ENCODE results near the gene SH2D4B. TPM values are rescaled to one million over a fixed set of nuclear protein-coding genes. Genes with fewer than 3 reads are reported as not detected.

The SH2D4B gene
- total RNA-seq, 1 experiment from 2014 or later: 0.05 TPM

DNA sequence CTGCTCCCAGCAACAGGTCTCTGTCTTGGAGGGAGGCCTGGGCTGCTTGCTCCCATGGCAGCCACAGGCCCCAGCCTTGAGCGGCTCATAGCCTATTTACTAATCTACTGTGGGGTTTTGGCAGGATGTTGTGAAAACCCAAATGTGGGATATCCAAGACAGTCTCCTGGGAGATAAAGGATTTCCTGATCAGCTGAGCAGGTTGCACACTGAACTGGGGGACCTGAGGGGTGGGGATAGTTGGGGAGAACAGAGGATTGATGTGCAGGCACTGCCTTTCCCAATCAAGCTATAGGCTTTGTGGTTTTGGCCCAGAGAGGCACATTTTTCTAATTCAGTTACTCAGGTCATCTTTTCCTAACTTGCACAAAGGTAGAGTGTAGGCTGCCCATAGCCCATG is 92.6 kb downstream of the SH2D4B start:
- no peak for DNase-seq (ENCODE audit: low read depth)

DNA sequence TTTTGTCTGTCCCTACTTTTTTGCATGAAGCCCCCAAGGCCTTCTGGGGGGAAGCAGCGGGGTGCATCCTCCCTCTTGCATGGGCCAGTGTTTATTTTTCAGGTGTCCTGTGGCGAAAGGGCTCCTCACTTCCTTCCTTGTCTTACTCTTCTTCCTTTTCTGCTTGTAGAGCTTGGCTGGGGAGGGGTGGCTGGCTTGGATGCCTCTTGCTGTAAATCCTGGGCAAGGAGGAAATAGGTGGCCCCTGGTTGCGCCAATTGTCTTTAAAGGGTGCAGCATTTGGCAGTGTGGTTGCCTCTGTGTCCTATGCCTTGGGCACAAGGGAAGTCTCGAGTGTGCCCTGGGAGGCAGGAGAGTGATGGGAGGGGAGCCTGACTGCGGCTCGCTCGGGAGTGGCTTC is 95.0 kb downstream of the SH2D4B start:
- DNase-seq (ENCODE audit: low read depth): no peak

DNA sequence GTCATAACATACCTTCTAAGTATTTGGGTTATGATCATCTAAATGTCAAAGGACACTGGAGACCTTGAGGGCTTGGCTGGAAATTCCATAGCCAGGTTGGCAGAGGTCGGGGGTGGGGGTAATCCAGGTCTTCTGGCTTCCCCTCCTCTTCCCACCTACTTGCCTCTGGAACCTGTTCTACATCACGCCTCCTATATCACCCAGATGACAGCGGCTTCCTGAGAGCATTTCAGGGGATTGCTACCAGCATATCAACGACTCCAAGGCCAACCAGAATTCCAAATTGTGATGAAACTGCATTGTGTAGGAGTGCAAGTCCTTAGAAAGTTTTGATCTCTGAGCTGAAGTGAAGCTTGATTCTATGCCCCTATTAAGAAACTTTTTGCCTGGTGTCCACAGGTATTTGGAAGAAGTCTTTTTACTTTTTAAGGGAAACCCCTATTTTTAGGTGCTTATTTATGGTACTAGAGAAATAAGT is 95.7 kb downstream of the SH2D4B start:
- no peak for DNase-seq (ENCODE audit: low read depth)

DNA sequence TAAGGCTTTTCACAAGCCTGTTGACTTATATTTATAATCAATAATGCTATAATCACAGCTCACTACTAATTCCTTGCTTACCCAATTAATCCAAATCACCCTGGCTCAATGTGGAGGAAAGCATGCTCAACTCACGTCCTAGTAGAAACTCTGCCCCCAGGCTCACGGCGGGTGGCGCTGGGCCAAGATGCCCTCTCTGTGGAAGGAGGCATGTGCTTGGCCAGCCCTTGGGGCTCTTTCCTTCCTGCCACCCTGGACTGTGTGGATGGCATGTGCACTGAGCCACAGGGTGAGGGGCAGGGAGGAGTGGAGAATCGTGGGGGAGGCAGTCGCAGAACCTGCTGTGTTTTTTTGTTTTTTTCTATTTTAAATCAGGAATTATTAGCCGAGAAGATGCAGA is 96.2 kb downstream of the SH2D4B start:
- DNase-seq (ENCODE audit: low read depth): no peak

DNA sequence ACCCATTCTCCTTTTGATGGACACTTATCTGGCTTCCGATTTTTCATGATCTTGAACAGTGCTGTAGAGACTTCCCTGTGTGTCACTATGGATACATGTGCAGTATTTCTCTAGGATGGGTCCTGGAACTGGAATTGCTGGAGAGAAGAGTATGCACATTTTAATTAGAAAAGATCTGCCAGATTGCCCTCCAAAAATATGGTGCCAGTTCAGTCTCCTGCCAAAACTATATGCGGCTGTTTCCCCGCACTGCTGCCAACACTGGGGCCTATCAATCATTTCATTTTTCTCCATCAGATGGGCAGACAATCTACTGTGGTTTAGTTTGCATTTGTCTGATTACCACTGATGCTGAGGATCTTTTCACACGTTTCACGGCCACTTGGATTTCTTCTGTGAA is 105.0 kb downstream of the SH2D4B start:
- DNase-seq (ENCODE audit: low read depth): no peak

DNA sequence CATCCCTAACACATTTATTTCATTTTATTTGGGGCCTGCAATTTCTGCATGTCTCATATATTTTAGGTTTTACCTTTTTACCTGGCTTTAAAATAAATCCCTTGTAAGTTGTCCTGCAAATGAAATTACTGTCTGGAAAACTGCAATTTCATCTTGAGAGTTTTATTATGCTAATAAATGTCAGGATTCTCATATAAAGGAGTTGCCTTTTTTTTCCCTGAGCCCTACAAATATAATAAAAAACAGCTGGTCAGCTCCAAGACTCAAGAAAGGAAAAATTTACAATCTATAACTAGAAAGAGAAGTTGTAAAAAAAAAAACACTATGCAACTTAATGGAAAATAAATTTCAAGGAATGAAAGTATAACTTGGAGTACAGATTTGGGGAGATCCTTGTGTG is 108.7 kb downstream of the SH2D4B start:
- no peak for DNase-seq (ENCODE audit: low read depth)

DNA sequence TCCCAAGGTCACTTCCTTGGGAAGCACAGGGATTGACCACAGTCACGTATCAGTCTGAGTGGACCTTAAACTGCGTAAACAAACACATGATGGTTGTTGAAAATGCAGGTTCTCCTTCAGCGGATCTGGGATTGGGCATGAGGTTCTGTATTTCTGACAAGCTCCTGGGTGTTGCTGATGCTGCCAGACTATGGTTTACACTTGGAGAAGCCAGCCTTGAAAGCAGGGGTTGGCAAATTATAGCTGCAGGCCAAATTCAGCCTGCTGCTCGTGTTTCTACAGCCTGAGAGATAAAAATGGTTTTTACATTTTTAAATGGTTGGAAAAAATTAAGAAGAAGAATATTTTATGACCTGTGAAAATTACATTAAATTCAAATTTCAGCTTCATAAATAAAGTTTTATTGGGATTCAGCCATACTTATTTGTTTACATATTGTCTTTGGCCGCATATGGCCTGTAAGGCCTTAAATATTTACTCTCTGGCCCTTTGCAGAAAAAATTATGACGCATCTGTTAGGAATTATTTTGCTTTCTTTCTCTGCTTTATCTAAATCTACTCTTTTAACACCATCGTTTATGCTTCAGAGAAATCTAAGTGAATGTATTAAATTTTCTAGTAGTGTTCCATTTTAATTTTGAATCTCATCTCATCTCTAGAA is 109.6 kb downstream of the SH2D4B start:
- DNase-seq (ENCODE audit: low read depth): no peak

DNA sequence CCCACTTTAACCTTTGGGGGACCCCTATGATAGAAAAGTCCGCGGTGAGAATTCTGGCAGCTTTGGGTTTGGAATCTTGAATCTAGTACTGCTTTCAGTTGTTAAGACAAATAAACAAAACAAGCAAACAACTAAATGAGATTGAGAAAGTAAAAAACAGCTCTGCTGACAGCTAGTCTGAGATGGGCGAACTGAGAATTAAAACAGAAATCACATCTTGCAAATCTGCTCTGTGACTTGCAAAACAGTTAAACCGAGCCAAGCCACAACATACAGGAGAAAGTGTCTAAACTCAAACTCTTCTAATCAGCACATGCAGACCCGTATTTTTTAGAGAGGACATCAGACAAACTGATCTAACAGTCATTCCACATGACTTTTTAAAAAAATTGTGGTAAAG is 110.4 kb downstream of the SH2D4B start:
- no peak for DNase-seq (ENCODE audit: low read depth)

DNA sequence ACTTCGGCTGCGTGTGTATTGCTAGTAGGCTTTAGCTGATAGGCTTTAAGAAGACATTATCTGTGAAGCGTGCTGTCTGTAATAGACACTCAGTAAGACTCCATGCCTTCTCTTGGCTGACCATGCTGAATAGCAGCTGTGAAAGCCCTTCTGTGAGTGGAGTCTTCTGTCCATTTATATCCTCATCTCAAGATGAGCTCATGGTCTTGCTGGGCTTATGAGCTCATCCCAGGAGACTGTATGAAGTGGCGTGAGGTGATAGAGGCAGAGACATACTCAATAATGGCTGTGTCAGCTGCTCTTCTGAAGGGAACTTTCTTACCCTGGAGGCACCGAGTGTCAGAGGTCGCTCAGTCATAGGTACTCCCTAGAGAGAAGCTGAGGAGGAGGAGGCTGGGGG is 111.5 kb downstream of the SH2D4B start:
- DNase-seq (ENCODE audit: low read depth): no peak

DNA sequence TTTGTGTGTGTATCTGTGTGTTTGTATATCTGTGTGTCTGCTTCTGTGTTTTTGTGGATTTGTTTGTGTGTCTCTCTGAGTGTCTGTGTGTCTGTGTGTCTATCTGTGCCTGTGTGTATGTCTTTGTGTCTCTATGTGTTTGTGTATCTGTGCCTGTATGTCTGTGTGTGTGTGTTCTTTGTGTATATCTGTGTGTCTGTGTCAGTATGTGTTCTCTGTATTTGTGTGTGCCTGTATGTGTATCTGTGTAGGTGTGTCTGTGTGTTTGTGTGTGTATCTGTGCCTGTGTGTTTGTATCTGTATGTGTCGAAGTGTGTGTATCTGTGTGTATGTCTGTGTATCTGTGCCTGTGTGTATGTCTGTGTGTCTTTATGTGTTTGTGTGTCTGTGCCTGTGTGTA is 118.2 kb downstream of the SH2D4B start:
- no peak for DNase-seq (ENCODE audit: low read depth)

DNA sequence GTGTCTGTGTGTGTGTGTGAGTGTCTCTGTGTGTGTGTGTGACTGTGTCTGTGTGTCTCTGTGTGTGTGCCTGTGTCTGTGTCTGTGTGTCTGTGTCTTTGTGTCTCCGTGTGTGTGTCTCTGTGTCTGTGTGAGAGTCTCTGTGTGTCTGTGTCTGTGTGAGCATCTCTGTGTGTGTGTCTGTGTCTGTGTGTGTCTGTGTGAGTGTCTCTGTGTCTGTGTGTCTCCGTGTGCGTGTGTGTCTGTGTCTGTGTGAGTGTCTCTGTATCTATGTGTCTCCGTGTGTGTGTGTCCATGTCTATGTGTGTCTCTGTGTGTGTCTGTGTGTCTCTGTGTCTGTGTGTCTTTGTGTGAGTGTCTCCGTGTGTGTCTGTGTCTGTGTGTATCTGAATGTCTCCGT is 120.4 kb downstream of the SH2D4B start:
- no peak for DNase-seq (ENCODE audit: low read depth)

DNA sequence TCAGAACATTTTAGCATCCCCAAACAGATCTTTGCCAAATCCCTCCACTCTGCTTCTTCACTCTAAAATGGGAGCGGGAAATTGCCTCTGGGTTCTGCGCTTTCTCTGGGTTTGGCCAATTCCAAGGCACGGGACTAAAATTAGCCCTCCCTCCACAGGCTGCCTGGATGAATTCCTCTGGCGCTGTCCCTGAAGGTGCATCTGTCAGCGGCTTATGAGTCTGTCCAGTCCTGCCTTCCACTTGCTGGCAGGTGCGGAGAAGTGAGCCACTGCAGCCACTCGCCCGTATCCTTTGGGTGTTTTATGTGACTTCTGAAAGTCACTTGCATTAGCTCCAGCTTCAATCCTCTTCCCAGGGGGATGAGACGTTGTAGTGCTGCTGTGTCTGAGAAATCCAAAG is 121.6 kb downstream of the SH2D4B start:
- DNase-seq (ENCODE audit: low read depth): no peak

DNA sequence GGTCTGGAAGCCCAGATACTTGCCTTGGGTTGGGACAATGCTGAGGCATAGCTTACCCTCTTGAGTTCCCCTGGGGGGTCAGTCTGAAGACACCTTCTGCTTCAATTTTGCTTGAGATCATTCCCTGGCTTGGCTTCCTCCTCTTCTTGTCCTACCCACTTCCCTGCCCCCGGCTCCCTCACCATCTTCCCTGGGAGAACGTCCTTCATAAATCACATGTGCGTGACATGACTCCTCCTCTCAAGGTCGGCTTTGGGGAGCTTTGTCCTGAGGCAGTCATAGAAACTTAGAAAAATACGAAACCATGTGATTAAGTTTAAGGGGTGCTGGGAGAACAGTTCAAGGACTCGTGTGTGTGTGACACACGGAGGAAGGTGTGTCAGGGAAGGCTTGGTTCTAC is 122.6 kb downstream of the SH2D4B start:
- no peak for DNase-seq (ENCODE audit: low read depth)

DNA sequence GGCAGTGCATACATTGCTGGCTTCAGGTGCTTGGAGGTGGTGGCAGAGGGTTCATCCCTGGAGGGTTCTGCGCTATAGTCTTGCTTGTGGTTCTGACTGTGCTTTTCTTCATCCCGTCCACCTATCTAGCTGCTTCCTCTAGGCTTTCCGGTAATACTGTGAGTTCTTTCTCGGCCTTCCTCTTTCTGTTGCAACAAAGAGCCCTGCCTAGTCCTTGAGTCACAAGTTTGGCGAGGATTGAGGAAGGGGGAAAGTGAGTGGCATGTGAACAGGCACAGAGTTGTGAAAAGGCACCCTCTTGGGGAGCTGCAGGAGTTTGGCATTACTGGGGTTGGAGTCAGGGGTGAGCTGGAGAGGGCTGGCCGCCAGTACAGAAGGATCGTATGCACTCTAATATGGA is 123.0 kb downstream of the SH2D4B start:
- no peak for DNase-seq (ENCODE audit: low read depth)

DNA sequence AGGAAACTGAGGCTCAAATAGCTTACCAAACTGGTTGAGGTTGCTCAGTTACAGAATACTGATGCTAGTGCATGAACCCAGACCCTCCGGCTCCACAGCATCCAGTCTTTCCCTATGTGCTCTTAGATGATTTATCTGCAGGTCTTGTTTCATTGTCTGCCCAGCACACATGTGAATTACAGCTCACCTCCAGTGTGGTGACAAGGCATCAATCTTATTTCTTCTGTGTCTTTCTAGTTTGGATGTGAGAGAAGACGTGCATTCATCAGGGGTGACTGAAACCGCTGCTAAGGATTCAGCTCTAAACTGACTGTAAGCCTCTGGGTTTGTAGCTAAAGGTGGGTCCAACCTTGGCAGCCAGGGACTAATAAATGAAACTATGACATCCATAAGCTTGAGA is 123.8 kb downstream of the SH2D4B start:
- DNase-seq (ENCODE audit: low read depth): no peak

DNA sequence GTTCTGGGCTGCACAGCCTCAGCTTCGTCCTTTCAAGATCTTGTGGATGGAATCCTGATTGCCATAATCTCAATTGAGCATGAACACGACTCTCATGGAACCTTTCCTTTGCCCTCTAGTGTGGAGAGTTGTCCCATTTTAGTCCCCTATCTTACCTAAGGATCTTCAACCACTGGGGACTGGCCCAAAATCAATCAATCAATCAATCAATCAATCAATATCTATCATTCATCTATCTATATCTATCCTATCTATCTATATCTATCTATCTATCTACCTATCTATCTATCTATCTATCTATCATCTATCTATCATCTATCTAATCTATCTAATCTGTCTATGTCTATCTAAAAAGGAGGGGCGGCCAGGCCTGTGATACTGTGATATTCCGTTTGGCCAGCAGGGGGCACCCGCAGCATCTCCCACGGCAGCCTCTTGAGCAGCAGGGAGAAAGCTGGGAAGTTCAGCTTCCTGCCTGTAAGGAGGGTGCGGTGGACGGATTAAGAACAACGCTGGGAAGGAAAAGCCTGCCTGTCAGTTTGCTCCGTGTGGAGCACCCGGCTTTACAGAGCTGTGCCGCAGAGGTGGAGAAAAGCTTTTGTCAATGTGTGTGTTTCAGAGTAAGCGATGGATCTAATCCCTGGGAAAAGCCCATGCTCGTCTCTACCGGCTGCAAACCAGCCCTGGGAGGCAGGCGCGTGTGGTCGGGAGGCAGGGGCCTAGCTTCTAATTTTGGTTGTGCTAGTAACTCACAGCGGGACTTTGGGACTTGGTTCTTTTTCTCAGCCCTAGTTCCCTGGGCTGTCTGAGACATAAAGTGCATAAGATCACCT is 124.9 kb downstream of the SH2D4B start:
- DNase-seq (ENCODE audit: low read depth): peak; percentile 80

DNA sequence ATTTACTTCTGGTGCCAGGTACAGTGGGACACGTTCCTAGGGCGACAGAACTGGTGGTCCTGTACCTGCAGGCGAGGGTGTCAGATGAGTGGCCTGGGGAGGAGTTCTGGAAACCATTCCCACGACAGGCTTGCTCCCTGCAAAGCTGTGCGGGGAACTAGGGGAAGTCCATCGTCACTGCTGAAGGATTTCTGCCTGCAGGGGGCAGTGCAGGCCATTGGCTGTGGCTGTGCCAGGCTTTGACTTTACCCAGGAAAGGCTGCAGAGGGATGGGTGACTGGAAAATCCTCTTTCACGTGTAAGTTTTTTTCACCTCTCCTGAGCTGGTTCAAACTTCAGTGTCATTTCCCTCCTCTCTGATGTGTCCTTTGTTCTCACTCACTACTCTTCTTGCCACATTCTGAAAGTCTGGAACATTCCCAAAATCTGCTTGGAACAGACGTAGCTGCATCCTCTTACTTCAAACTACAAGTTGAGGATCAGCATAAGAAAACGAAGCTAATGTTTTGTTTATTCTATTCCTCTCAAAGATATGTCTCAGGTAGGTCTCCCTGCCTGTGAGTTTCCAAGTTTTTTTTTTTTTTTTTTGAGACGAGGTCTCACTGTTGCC is 126.5 kb downstream of the SH2D4B start:
- peak; percentile 56 for DNase-seq (ENCODE audit: low read depth)

DNA sequence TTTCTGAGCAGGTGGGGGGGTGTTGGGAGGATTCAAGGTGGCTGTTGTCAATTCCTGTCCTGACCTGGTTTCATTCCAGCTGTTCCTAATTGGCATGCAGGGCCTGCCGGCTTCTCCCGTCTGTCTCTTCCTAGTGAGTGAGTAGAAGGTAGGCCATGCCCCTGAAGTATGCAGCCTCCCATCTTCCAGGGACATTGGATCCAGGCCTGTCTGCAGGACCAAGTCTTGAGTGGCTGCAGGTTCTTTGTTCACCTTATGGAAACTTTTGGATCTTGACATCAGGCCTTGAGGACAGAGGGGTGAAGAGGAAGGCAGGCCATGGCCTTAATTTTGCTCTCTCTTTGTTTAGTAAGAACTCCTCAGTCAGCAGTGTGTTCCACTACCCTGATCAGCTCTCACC is 131.8 kb downstream of the SH2D4B start:
- DNase-seq (ENCODE audit: low read depth): no peak

DNA sequence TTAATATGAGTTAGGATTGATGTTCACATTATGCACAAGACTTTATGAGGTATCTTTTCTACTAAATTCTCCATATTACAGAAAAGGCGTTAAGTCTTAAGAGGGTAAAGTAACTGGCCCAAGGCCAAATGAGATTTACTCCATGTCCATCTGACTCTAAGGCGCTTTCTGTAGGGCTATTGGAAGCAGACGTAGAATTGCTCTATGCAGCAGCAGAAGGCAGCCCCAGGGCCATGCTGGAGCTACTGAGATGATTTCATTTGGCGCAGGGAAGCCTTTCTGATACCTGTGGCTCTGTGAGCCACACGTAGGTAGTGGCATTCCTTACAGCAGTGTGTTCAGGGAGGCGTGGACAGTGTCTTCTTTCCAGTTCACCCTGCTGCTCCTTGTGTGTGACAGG is 133.1 kb downstream of the SH2D4B start:
- no peak for DNase-seq (ENCODE audit: low read depth)

DNA sequence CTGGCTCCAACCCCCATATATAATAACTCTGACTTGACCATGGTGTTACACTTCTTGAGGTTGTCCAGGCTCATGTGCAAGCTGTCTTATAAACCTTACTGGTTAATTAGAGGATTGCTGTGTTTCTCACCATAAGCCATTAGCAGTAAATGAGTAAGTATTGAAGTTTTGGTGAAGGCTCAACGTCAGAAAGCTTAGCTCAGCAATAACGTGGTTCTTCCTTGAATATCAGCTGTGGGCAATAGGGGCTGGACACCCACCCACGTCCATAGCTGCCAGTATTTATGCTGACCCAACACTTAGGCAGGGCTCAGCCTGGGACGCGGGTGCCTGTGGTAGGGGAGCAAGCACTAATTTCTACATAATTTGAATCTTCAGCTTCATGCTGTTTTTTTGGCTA is 134.1 kb downstream of the SH2D4B start:
- DNase-seq (ENCODE audit: low read depth): no peak

DNA sequence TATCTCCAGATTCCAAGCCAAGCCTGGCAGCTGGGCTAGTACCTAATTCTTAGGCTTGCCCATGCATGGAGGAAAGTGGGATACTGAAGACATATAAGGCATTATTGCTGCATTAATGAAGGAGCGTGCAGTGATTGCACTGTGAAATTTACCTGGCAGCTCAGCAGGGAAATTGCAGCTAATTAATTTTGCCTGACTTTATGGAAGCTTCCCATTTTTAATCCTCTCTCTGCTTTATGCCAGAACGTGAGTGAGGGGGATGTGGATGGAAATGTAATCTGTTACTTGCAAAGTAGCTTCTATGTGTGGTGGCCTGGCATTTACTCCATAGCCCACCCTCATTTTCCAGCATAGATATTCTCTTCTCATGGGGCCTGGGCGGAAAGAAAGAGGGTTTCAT is 134.9 kb downstream of the SH2D4B start:
- no peak for DNase-seq (ENCODE audit: low read depth)

DNA sequence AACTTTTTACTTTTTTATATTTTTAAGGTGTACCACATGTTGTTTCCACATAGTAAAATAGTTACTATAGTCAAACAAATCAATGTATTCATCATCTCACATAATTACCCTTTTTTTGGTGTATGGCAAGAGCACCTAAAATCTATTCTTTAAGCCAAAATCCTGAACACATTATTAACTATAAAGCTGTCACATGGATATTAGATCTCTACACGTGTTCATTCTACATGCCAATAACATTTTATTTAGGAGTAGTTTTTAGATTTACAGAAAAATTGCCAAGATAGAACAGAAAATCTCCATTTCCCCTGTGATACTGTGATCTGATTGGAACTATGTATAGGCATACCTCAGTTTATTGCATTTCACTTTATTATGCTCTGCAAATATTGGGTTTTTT is 137.1 kb downstream of the SH2D4B start:
- DNase-seq (ENCODE audit: low read depth): no peak

DNA sequence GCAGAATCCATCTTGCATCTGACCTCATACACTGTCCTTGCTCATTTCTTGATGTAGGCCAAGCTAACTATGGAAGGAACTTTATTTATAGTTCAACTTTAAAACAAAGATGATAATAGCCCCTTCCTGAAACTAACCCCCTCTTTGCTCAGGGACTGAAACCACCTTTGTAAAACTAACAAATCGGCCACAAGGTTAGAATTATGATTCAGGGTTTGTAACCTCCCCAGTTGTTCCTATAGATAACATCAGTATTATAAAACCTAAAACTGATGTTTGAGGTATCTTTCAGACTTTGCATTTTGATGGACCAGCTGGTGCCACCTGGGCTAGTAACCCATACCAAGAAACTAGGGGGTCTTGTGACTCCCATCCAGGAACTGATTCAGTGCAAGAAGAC is 143.4 kb downstream of the SH2D4B start:
- no peak for DNase-seq (ENCODE audit: low read depth)

Data from HT1080 (cell line).